ENCODE measurements around the gene FOXF1.

FOXF1 gene

DNA sequence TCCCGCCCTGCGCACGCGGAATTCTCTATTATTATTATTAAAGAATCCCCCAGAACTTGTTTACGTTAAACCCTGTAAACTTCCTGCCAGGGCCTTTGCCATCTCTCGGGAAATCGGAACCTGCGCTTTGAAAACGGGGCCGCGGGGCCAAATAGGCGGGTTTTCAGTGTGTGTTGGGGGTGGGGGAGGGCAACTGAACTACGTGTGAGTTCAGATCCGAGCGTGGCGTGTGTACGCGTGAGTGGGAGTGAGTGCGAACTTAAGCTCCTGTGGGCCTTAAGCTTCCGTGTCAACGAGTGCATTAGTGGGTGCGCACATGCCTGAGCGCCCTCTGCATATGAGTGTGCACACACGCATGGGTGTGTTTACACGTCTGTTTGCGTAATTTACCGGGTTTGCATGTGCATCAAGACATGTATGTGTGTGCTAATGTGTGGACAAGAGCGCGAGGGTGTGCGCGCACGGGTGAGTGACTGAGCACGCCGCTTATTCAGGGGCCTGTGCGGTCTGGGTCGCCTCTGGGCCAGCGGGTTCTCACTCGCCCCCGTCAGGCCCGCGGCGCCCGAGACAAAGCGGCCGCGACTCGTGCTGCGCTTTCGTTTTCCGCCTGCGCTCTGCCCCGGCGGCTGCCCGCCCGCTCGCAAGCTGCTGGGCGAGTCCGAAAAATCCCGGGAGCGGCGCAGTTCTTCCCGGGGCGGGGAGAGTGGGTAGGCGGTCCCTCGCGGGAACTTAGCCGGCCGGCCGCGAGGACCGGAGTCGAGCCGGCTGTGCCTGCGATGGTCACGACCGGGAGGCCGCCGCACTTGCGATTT lies 1.2 kb upstream of the FOXF1 start:
- H3K4me3 ChIP-seq (ENCODE audit: low read depth, low read length), result peak overlapping the region; percentile 61
- peak; percentile 47 for DNase-seq (ENCODE audit: low read depth)
- TF ChIP-seq, protein P1, sequence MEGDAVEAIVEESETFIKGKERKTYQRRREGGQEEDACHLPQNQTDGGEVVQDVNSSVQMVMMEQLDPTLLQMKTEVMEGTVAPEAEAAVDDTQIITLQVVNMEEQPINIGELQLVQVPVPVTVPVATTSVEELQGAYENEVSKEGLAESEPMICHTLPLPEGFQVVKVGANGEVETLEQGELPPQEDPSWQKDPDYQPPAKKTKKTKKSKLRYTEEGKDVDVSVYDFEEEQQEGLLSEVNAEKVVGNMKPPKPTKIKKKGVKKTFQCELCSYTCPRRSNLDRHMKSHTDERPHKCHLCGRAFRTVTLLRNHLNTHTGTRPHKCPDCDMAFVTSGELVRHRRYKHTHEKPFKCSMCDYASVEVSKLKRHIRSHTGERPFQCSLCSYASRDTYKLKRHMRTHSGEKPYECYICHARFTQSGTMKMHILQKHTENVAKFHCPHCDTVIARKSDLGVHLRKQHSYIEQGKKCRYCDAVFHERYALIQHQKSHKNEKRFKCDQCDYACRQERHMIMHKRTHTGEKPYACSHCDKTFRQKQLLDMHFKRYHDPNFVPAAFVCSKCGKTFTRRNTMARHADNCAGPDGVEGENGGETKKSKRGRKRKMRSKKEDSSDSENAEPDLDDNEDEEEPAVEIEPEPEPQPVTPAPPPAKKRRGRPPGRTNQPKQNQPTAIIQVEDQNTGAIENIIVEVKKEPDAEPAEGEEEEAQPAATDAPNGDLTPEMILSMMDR (IDR thresholded peaks at IDR 0.05; ENCODE audit: insufficient read depth, low read depth, low read length, missing control alignments), result no peak

DNA sequence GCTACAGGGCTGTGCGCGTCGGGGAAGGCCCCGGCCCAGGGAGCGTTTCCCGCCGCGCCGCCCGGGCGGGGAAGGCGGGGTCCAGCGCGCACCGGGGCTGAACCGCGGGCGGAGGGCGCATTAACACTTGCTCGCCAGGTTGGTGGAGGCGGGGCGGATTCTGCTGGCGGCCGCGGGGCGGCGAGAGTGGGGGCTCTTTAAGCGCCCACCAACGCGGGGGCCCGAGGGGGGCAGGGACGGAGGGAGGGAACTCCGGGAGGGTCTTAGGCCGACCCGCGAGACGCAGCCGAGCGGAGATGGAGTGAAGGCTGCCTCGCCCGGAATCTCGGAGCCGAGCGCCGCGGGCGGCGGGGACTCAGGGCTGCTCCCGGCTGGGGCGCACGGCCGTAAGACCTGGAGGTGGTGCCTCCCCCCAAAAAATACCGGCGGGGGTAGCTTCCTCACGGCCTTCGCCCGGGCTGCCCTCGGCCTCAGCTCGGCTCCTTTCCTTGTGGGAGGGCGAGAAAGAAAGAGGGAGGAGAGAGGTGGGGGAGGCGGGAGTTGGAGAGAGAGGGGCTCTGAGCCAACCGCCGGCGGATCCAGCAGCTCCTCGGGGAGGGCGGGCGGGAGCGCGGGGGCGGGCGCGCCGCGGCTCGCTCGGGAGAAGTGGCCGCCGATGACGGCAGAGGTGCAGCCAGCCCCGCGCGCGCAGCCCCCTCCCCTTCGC lies 415 bp upstream of the FOXF1 start:
- H3K4me3 ChIP-seq (ENCODE audit: low read depth, low read length), result peak overlapping the region; percentile 61
- TF ChIP-seq, protein P1 (IDR thresholded peaks at IDR 0.05; ENCODE audit: insufficient read depth, low read depth, low read length, missing control alignments), result no peak
- DNase-seq (ENCODE audit: low read depth), result no peak

DNA sequence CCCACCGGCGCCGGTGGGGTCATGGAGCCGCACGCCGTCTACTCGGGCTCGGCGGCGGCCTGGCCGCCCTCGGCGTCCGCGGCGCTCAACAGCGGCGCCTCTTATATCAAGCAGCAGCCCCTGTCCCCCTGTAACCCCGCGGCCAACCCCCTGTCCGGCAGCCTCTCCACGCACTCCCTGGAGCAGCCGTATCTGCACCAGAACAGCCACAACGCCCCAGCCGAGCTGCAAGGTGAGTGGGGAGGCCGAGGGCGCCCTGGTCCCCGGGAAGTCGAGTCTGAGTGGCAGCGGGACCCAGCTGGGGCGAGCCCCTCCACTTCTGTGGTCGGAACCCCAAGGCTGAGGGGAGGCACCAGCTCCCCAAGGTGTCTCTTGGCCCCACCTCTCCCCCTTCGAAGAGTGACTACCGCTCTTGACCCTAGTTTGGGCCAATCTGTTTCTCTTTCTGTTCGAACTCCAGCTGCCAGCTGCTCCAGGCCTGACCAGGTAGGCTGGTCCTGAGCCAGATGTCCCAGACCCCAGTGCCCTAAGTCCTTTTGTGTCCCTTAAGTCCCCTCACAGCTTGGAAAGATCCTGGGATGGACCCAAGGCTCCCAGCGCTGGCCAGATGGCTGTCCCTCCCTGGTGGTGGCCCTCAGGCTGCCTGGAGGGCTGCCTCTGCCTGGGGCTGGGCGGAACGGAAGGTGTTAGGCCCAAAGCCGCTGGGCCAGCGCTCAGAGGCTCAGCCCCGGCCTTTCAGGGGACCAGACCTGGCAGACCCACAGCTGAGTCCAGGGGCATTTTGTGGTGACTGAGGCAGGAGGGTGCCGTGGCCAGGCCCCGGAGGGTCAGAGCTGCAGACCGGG lies 1.2 kb downstream of the FOXF1 start:
- H3K4me3 ChIP-seq (ENCODE audit: low read depth, low read length), result no peak overlapping the region
- TF ChIP-seq, protein P1 (IDR thresholded peaks at IDR 0.05; ENCODE audit: insufficient read depth, low read depth, low read length, missing control alignments), result no peak

DNA sequence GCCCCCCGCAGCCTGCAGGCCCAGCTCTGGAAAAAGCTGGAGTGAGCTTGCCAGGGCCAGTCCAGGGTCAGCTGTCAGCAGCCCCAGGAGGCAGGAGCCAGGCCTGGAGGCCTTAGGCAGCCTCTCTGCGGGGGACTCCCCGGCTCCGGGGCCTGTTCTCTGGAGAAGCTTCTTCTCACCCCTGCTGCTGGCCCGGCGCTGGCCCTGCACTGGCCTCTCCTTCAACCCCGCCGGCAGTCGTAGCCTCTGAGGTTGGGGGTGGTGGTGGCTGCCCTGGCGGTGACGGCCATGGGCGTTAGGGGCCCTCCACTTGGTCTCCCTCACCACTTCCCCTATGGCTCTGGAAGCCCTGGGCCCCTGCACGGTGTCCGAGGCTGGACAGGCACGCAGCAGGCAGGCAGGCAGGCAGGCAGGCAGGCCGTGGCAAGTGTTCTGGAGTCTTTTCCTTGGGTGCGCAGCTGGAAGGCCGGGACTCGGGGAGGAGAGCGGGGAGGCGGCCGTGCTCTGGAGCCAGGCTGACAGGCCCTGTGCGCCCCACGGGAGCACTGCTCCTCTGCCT lies 2.1 kb downstream of the FOXF1 start:
- no peak for DNase-seq (ENCODE audit: low read depth)
- TF ChIP-seq, protein P1 (IDR thresholded peaks at IDR 0.05; ENCODE audit: insufficient read depth, low read depth, low read length, missing control alignments), result no peak
- no peak overlapping the region for H3K4me3 ChIP-seq (ENCODE audit: low read depth, low read length)

More for the DNA sequence above, 1.2 kb downstream of the FOXF1 start:
- DNase-seq (ENCODE audit: low read depth), result no peak

DNA sequence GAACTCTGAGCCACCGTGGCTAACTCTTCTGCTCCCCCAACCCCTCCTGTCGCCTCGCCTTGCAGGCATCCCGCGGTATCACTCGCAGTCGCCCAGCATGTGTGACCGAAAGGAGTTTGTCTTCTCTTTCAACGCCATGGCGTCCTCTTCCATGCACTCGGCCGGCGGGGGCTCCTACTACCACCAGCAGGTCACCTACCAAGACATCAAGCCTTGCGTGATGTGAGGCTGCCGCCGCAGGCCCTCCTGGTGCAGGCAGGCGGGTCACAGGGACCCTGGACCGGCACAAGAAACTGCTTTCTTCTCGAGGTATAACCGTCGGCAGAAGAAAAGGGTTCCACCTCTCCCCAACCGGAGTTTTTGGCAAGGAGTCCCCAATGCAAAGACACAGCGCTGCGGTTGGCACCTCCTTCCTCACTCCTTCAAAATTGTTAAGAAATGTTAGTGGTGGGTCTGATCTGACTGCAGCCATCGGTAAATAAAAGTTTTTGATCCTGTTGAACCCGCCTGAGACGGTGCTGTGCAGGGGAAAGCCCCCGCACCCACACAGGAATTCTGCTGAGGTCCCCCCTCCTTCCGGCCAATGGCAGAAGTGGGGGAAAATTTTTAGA lies 2.6 kb downstream of the FOXF1 start:
- DNase-seq (ENCODE audit: low read depth), result no peak
- TF ChIP-seq, protein P1 (IDR thresholded peaks at IDR 0.05; ENCODE audit: insufficient read depth, low read depth, low read length, missing control alignments), result no peak
- H3K4me3 ChIP-seq (ENCODE audit: low read depth, low read length), result no peak overlapping the region
